ENCODE results near the gene LIMS1. TPM values are rescaled to one million over a fixed set of nuclear protein-coding genes. Genes with fewer than 3 reads are reported as not detected.
"Not testable (repeated sequence)": the region's sequence is repeated elsewhere in the genome, so short reads cannot be mapped to it uniquely, and the experiment has no call there.

Gene LIMS1
- total RNA-seq, 3 donors from 2014 or later: 24.4 to 65.4 (median 31.2) TPM

GRCh38 chr2:108514478-108514877 is 19.8 kb upstream of the LIMS1 start:
- H3K36me3 ChIP-seq (ENCODE audit: low read depth); H3K4me3 ChIP-seq; ATAC-seq; H3K9me3 ChIP-seq; intact Hi-C loops (cut with DNase I, micrococcal nuclease); DNase-seq; H3K4me1 ChIP-seq (ENCODE audit: low read depth): not testable (repeated sequence)

GRCh38 chr2:108524688-108525087 is 9.6 kb upstream of the LIMS1 start:
- H3K4me1 ChIP-seq (ENCODE audit: low read depth); H3K36me3 ChIP-seq (ENCODE audit: low read depth); H3K9me3 ChIP-seq; intact Hi-C loops (cut with DNase I, micrococcal nuclease); ATAC-seq; H3K4me3 ChIP-seq; DNase-seq: not testable (repeated sequence)

GRCh38 chr2:108525258-108525657 is 9.0 kb upstream of the LIMS1 start:
- ATAC-seq; H3K9me3 ChIP-seq; H3K4me1 ChIP-seq (ENCODE audit: low read depth); H3K4me3 ChIP-seq; DNase-seq; H3K36me3 ChIP-seq (ENCODE audit: low read depth); intact Hi-C loops (cut with DNase I, micrococcal nuclease): not testable (repeated sequence)

- H3K36me3 ChIP-seq (ENCODE audit: low read depth): no peaks in the 10 kb centered on the region
- H3K9me3 ChIP-seq: no peaks in the 10 kb centered on the region
- ATAC-seq: no peak
- no peak overlapping the region for H3K4me3 ChIP-seq
- no peak for DNase-seq
- no peak for TF ChIP-seq CTCF (IDR thresholded peaks at IDR 0.05)
- intact Hi-C loops (cut with DNase I, micrococcal nuclease): no loop called here
- peaks cover 6% of the 10 kb centered on the region for H3K4me1 ChIP-seq (ENCODE audit: low read depth)
Observed at GRCh38 chr2:108531674-108532055, 2.6 kb upstream of the LIMS1 start.

- Histone ChIP-seq H3K36me3 (ENCODE audit: low read depth) (no peaks in the 10 kb centered on the region), H3K4me1 (ENCODE audit: low read depth) (peaks cover 6% of the 10 kb centered on the region), H3K9me3 (no peaks in the 10 kb centered on the region), H3K4me3 (peak overlapping the region; percentile 50)
- TF ChIP-seq CTCF (IDR thresholded peaks at IDR 0.05): no peak
- ATAC-seq: no peak
- peak in 2 of 3 donors; percentile 58 to 73 for DNase-seq
- intact Hi-C loops (cut with DNase I, micrococcal nuclease): no loop called here
Observed at GRCh38 chr2:108534584-108535356, 500 bp downstream of the LIMS1 start.

GRCh38 chr2:108535357-108535631 is 1.0 kb downstream of the LIMS1 start:
- ATAC-seq (no peak), DNase-seq (peak in 1 of 3 donors; percentile 16)
- TF ChIP-seq CTCF (IDR thresholded peaks at IDR 0.05): no peak
- H3K4me1 ChIP-seq (ENCODE audit: low read depth): peaks cover 6% of the 10 kb centered on the region
- H3K9me3 ChIP-seq: no peaks in the 10 kb centered on the region
- H3K36me3 ChIP-seq (ENCODE audit: low read depth): no peaks in the 10 kb centered on the region
- intact Hi-C loops (cut with DNase I, micrococcal nuclease): no loop called here
- peak overlapping the region; percentile 50 for H3K4me3 ChIP-seq

- no peak for DNase-seq
- H3K4me3 ChIP-seq: no peak overlapping the region
- H3K4me1 ChIP-seq (ENCODE audit: low read depth): peaks cover 6% of the 10 kb centered on the region
- intact Hi-C loops (cut with DNase I, micrococcal nuclease): no loop called here
- H3K36me3 ChIP-seq (ENCODE audit: low read depth): no peaks in the 10 kb centered on the region
- TF ChIP-seq CTCF (IDR thresholded peaks at IDR 0.05): no peak
- ATAC-seq: no peak
- no peaks in the 10 kb centered on the region for H3K9me3 ChIP-seq
Observed at GRCh38 chr2:108536133-108536780, 2.0 kb downstream of the LIMS1 start.

Measured in mucosa of descending colon (tissue), 3 donors.